Femur (tissue), 1 donor: Measurements from ENCODE around the gene CAMK1.

Source experiments
- DNase-seq: peaks from one replicate; pipeline ENCODE4 v3.0.0-alpha.2; 2017

Gene CAMK1

DNA sequence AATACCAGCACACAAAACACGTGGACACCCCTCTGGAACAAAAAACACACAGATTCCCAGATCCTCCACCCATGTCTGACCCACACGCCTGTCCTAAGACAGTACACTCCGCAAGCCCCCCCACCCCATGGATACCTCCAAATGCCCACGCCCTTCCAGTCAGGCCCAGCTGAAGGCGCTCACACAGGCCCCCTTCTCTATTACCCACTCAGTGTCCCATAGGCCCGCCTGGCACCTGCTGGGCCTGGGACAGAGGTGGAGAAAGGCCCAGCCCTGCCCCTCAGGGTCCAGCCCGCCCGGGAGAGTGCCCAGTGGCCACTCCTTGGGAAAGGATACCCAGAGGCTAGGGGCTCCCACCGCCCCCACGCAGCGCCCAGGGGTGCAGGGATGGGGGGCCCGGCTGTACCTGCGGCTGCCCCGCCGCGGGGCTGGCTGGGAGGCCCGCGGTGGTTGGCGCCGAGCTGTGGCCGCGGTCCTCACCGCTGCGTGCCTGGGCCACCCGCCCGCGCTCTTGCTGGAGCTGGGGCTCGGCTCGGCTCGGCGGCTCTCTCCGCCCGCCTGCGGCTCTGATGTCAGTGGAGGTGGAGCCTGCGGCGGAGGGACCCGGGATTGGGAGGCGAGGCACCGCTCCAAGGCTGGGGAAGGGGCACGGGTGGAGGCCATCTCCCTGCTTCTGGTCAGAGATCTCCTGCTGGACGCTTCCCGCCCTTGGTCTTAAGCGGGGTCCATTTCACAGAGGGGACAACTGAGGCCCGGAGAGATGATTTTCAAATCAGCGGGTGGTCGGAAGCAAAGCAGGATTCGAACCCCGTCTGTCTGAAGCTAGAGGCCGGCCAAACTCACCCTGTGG is at the start of gene CAMK1:
Gene CAMK1 (minus strand): TSS at position 522 of the 850 bp plus-strand sequence. CDS start 2,198 bp downstream, outside the sequence.
- DNase-seq = peak; percentile 91

DNA sequence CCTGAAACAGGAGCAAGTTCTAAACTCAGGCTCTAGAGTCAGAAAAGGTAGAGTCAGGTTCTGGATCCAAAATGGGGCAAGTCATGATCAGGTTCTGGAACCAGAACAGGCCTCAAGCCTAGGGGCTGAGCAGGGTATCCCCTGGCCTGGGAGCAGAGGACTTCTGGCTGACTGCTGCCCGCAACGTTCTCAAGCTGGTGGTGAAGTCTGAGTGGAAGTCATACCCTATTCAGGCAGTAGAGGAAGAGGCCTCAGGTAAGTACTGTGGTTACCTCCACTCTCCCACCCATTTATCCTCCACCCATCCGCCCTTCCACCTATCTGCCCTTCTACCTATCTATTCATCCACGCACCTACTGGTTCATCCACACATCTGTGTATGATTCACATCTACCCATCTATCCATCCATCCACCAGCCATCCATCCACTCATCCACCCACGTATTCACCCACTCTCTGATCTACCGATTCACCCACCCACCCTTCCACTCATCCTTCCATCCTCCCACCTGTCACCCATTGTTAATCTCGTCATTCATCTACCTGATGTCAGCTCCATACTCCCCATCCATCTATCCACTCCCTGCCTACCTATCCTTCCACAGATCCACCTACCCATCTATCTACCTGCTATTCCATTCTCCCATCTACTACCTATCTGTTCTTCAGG is 49.1 kb upstream of the CAMK1 start:
- no peak for DNase-seq

DNA sequence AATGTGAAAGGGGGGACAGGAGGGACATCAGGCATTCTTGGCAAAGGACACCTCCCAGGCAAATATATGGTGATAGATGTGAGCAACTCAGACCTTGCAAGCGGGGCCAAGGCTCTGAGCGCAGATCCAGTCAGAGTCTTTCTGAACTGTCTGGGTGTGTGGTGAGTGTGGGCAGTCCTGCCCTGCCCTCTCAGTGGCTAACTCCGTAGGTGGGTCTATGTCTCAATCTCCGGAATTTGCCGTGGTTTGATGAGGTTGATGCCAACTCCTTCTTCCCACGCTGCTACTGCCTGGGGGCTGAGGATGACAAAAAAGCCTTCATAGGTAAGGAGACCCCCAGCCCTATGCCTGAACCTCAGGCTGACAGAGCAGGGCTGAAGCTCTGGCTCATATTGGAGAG is 47.7 kb upstream of the CAMK1 start:
- no peak for DNase-seq

DNA sequence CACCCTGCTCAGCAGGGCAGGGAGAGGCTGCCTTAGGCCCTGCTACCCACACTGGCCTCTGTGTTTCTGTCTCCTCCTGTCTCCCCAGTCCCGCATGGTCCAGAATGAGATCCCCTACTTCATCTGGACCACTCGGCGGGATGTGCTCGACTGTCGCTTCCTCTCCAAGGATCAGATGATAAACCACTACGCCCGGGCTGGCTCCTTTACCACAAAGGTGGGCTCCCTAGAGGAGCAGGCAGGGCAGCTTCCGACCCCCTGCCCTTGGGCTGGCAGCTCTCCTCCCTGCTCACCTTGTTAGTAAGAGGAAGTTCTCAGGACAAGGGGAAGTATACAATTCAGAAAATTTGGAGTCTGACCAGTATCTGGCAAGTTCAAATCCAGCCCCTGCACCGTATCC is 46.2 kb upstream of the CAMK1 start:
- no peak for DNase-seq

DNA sequence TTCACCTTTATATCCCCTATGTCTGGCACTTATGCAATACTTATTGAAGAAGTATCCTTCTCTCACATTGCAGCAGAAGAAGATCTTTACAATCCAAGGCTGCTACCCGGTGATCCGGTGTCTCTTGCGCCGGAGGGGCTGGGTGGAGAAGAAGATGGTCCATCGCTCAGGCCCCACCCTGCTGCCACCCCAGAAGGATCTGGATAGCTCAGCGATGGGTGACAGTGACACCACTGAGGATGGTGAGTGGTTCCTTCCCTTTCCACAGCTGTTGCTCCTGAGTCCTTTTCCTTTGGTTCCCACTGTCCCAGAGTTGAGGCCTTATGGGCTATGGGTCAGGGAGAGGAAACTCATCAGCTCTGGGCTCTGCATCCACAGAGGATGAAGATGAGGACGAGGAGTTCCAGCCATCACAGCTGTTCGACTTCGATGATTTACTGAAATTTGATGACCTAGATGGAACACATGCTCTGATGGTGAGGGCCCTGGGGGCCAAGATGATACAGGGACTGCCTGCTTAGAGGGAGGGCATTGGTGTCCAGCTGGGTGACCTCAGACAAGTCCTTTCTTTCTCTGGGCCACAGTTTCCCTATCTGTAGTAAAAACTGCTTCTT is 43.2 kb upstream of the CAMK1 start:
- no peak for DNase-seq

DNA sequence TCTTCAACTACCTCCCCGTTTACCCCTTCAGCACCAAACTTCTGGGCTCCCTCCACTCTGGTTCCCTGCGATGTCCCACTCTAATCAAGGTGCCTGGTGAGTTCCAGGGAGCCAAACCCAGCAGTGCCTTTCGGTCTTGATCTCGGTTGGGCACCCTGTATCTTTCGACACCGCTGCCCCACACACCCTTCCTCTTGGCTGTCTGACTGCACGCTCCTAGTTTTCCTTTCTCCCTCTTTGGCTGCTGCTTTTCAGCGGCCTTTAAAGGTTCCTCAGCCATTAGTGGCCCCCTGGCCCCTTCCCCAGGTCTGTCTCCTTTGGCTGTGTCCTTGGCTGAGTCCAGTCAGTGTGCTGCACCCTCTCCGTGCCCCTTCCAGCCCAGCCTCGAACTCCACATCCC is 41.1 kb upstream of the CAMK1 start:
- DNase-seq = no peak

DNA sequence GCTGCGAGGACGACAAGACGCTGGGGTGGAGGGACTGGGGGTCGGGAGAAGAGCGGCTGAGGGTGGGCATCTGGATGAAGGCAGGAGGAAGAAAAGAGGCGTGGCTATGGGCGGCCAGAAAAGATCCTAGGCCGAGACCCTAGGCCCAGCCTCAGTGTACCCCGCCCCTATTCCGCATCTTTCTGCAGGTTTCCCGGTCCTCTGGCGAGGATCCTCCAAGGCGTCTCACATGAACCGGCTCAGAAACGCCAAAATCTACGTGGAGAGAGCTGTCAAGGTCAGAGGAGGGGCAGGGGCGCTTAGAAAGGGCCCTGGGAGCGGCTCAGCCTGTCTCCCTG is 40.7 kb upstream of the CAMK1 start:
- DNase-seq = peak; percentile 50

DNA sequence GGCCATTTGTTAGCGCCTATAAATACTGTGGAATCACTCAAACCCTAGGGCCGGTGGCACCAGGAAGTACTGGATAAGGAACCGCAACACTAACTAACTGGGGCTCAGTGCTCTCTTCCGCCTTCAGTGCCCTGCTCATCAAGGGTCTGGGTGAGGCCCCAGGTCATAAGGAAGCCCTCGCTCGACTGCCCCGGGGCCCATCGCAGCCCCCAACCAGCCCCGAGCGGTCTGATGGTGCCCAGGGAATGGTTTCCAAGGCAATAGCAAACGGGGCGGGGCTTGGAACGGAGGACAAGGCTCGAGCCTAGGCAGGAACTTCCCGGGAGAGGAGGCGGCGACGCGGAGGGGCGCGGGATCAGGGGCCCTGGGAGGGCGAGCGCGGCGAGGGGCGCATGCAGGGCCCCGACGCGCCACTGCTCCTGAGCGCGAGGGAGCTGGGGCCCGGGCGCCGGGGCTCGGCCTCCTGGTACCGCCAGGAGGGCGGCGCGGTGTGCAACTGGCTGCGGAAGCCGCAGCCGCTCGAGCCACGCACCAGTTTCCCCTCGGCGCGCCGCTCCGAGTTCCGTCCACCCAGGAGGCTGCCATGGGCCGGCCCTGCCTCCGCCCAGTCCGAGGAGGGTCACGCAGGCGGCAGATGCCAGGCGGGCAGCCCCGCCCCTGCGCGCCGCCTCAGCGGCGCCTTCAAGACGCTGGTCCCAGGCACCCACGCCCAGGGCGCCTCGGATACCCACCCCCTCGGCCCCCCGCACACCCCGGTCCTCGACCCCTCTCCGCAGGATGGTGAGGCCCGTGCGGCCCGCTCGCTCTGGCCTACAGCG is 40.1 kb upstream of the CAMK1 start, which contains the start of gene TTLL3:
Gene TTLL3 (plus strand): TSS at position 648 of the 818 bp plus-strand sequence. CDS start 400 bp downstream, outside the sequence.
- peak; percentile 84 for DNase-seq

DNA sequence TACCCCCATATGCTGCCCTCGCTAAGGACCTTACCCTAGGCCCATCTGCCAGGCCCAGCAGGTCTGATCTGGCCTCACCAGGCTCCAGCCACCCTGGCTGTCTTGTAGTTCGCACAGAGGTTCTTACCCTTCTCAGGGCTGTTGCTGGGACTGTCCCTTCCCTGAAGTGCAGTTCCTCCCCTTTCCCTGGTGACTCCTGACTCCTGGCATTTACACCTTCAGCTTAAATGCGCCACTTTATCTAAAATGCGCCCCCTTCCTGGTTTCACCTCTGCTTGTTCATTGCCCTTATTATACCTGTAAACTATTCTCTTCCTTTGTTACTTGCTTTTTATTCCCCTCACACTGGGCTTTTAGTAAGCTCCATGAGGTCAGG is 39.5 kb upstream of the CAMK1 start:
- no peak for DNase-seq

DNA sequence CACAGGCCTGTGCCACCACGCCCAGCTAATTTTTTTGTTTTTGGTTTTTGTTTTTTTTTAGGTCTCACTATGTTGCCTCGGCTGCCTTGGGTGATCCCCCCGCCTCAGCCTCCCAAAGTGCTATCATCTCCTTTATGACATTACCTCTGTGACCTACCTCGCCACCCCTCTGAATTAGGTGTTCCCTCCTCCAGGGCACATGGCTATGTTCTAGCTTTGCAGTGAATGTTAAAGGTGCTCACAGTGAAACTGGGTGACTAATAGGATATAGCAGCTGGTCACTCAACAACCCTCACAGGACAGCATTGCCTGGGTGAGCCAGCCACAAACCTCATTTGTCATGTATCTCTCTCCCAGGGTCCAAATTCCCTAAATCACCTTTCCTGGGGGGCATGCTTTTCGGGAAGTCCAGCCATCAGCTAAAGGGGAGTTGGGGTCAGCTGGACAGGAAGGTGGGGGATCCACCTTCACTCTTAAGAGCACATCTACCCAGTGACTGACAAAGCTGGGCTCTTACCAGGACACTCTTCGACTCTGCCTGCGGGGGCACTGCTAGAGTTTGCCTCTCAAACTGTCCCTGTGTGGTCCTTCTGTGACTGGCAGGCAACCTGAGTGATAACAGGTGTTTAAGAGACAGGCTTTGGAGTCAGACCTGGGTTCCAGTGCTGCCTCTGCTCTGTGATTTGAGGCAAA is 38.7 kb upstream of the CAMK1 start:
- DNase-seq = no peak

DNA sequence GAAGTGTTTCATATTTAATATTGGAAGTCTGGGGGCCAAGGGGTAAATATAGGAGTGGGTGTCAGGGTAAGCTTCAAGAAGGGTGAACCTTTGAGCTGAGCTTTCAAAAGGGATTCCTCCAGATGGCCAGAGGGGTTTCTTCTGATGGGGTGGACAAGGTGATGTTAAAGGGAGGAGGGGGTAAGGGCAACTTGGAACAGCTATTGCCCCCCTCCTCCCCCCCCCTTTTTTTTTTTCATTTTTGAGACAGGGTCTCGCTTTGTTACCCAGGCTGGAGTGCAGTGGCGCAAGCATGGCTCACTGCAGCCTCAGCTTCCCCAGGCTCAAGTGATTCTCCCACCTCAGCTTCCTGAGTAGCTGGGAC is 38.2 kb upstream of the CAMK1 start:
- DNase-seq = no peak

DNA sequence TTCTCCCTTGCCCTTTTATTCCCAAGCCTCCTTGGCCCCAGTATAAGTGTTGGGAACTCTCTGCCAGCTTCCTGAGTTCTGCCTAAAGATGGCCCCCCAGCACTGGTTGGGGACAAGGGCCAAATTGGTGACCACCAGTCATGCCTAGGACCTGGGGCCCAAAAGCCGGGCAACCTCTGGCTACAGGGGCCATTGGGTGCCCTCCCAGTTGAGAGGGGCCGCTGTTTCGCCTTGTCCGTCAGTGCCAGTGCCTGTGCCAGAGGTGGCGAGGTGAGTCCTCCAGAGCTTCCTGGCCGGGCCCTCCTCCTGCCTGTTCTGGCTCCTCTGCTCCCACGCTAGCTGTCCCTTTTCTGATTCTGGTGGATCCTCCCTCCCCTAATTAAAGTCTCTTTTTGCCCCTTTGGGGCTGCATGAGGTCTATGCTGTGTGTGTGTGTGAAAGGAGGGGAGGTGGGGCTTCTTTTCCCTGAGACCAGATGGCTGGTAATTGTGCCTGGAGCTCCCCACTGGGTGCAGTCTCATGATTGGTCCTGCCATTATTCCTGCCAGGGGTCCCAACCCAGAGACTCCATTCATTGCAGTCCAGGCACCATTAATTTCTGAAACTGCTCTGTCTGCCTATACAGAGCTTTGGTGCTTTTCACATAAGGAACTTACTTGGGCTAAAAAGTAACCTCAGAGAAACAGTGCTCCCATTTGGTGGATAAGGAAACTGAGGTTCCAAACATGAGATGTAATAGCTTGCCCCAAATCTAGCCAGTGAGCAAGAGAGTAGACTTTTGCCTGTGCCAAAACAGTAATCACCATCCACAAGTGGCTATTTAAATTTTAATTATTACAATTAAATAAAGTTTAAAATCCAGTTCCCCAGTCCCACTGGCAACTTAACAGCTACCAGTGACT is 37.2 kb upstream of the CAMK1 start:
- no peak for DNase-seq

DNA sequence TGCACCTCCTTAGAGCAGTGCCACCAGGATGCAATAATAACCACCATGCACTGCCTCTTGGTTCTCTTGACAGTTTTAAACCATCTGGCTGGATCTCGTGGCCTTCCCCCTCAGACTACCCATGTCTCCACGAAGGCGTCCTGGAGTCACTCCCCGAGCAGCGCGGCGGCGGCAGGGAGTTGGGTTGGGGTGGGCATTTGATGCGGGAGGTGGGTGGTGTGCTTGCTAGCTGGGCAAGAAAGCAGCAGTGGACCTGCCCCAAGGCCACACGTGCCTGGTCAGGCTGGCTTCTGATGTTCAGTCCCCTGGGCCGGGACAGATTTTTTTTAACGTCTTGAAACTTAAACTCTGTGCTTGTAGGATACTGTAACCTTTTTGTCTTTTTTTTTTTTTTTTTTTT is 36.4 kb upstream of the CAMK1 start:
- no peak for DNase-seq

DNA sequence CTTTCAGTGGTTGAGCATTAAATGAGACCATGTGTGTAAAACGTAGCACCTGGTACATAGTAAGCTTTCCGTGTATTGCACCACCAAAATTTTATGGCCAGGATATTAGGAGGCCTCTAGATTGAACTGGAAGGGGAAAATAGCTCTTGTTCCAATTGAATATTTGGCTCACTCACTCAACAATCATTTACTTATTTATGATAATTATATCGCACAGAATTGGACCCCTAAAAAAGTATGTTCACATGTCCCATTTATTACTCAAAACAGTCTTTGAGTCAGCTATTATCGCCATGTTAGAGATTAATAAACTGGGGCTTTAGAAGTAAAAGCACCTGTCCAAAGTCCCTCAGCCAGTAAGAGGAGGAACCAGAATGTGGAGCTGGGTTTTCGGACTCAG is 35.2 kb upstream of the CAMK1 start:
- no peak for DNase-seq

DNA sequence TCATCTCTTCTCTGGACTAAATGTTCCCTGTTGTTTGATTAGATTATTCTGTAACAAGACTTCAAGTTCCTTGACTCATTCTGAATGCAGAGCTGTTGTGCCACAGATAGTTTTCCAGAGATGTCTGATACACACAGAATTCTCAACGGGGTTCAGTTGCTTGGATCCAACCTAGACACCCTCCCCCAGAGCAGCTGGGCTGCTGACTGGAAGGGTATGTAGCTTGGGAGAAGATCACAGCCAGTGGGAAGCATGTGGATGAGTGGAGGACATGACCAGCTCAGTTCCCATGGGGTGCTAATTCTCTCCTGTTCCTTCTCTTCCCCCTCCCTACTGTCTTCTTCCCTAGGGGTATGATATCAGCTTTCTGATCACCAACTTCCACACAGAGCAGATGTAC is 33.7 kb upstream of the CAMK1 start:
- no peak for DNase-seq

DNA sequence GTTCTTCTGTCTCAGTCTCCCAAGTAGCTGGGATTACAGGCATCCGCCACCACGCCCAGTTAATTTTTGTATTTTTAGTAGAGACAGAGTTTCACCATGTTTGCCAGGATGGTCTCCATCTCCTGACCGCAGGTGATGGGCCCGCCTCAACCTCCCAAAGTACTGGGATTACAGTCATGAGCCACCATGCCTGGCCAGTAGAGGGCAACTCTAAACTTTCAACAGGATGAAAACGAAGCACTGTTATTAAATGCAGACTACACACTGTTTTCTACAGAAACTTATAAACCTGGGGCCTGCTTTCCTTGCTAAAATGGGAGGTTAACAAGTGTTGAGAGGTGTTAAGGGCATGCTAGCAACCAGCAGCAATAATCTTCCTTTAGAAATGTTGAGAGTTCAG is 30.8 kb upstream of the CAMK1 start:
- no peak for DNase-seq

DNA sequence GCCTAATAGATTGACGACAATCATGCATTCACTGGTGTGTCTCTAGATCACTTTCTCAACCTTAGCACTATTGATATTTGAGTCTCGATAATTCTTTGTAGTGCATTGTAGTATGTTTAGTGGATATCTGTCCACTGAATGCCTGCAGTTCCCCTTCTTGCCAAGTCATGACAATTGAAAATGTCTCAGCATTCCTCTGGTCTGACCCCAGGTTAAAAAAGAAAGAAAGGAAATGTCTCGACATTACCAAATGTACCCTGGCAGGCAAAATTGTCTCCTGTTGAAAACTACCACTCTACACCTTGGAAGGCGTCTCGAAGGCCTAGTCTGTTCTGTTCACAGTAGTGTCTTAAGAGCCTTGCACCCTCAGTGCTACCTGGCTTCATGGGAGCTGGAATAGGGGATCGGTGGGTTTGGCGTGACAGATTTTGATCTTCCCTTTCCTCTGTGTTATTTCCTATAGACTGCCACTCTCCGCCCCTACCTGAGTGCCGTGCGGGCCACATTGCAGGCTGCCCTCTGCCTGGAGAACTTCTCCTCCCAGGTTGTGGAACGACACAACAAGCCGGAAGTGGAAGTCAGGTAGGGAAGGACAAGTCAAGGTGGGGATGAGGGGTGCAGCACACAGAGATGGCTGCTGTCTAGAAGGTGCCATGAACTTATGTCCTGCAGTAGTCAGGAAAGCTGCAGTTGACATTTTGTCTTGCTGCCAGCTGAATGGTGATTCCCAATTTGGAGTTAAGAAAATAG is 27.6 kb upstream of the CAMK1 start:
- DNase-seq = no peak

DNA sequence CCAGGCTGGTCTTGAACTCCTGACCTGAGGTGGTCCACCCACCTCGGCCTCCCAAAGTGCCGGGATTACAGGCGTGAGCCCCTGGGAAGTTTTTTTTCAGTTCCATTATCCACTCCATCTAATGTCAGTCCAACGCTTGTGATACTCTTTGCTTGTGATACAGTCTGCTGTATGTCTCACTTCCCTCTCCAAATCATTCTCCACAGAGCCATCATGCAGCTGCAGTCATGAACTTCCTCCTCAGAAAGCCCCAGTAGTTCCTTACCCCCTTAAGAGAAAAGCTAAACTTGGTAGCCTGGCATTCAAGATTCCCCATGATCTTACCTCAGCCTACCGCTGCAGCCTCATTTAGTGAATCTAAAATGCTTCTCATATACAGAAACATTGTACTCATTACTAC is 25.5 kb upstream of the CAMK1 start:
- no peak for DNase-seq

DNA sequence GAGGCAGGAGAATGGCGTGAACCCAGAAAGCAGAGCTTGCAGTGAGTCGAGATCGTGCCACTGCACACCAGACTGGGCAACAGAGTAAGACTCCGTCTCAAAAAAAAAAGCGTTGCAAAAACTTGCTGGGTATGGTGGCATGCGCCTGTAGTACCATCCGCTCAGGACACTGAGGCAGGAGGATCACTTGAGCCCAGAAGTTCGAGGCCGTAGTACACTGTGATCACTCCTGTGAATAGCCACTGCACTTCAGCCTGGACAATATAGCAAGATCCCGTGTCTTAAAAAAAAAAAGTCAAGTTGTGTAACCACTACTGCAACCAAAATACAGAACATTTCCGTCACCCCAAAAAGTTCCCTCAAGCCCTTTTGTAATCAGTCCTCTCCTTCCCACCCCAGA is 24.7 kb upstream of the CAMK1 start:
- no peak for DNase-seq

DNA sequence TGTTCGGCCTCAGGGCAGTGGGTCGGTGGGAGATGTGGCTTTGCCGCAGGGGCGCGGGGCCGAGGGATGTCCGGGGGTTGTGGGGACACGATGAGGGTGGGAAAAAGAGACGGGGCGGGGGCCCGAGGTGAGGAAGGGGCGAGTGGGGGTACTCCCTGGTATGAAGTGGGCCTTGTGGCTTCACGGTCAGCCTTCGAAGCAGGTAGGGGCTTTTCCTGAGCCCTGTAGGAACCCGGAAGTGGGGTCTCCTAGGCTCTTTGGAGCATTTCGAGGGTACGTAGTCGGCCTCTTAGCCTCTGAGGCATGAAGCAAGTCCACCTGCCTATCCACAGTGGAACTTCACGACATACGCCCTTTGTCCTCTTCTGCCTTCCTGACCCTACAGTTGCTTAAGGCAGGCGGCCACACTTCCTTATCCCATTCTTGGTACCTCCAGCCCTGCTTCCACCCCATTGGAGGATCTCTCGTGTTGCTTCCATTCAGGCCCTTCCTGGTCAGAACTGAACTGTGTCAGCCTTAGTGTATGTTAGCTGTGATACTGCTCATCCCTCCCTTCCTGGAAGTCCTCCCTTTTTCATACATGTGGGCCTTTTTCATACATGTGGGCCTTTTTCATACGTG is 23.5 kb upstream of the CAMK1 start:
- peak; percentile 43 for DNase-seq
